T-helper 22 cell (primary cell): ENCODE measurements around the gene MAST2.
"Not testable (repeated sequence)": the region's sequence is repeated elsewhere in the genome, so short reads cannot be mapped to it uniquely, and the experiment has no call there.

Experiments
- DNase-seq: peaks from one replicate; pipeline ENCODE4 v3.0.0-alpha.2; 2020; ENCODE audit warnings: low read depth

Gene MAST2

DNA sequence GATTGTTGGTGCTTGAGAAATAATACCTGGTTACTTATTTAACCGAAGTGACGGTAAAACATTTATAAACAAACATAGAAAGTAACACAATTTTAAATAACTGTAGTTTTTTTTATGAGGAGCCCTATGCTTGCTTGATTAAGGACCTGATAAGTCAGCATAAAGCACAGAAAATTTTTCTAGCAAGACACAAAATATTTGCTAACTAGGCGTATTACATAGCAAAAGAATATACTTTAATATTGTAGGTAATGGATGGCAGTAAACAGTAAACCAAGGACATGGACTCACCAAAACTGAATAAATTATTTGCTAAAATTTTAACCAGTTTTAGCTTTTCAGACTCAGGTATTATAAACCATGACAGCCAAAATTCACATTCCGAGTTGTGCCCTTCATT, 90.9 kb downstream of the MAST2 start:
- no peak for DNase-seq

DNA sequence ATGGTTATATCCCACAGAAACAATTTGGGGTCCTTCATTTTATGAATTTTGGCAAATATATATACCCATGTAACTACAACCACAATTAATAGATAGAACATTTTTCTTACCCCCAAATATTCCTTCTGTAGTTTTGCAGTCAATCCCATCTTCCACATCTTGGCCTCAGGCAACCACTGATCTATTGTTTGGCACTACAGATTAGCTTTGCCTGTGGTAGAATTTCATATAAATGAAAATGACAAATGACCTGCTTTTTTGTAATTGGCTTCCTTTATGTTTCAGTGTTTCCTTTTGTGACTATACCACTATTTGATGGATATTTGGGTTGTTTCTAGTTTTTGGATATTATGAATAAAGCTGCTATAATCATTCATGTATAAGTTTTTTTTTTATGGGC, 91.5 kb downstream of the MAST2 start:
- DNase-seq = no peak

DNA sequence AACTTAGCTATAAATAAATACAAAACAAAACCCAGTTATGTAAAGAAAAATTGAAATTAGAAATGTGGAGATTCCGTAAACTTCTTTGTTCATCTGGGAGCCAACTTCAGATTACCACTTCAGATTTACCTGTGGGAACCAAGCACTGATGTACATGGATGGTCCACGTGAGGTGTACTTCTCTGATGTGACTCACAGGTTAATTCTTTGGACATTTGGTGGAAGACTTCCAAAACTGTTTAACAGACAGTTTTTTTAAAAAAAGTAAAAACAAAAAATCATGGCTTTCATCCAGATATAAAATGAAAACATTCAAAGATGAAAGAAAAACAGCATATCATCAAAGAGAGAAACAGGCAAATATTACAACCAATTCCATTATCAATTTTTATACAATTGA, 92.0 kb downstream of the MAST2 start:
- DNase-seq = no peak

DNA sequence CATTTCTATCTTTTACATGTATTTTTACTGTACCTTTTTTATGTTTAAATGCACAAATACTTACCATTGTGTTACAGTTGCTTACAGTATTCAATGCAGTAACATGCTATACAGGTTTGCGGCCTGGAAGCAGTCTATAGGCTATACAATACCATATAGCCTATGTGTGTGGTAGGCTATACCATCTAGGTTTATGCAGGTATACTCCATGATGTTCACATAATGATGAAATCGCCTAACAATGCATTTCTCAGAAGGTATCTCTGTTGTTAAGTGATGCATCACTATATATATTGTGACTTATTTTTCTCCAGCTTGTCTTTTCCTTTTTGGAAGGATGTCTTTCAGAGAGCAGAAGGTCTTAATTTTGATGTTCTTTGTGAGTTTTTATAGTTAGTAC, 103.5 kb downstream of the MAST2 start:
- DNase-seq = no peak

DNA sequence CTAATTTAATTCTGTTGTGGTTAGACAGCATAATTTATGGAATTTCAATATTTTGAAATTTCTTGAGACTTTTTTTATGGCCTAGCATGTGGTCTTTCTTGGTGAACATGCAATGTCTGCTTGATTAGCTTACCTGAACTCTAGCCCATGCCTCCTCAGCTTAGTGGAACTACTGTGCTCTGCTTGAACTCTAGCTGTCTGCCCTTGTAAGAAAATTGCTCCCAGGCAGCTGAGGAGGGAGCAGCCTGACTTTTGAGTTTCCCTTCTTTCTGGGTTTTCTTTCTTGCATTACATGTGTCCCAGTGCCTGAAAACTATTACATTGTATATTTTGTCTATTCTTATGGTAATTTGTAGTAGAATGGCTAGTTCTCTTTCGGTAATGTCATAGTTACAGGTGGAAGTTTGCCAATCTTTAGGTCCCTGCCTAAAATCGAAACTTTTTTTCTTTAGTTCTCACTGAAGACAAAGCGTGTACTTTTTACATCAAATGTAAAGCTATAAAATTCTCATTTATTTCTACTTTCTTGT, 105.3 kb downstream of the MAST2 start:
- no peak for DNase-seq

DNA sequence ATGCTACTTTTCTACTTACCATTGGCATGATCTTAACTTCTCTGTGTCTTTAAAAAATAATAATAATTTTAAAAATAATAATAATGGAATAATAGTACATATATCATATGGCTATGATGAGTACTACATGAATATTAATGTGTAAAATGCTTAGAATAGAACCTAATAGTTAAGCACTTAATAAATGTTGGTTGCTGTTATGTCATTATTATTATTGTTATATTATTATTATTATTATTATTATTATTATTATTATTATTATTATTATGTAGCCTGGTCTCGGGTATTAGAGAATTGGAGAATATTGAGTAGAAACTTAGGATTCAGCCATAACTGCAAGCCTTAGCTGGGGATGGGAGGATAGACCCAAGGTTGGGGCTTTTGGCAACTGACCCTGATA, 108.2 kb downstream of the MAST2 start:
- no peak for DNase-seq

DNA sequence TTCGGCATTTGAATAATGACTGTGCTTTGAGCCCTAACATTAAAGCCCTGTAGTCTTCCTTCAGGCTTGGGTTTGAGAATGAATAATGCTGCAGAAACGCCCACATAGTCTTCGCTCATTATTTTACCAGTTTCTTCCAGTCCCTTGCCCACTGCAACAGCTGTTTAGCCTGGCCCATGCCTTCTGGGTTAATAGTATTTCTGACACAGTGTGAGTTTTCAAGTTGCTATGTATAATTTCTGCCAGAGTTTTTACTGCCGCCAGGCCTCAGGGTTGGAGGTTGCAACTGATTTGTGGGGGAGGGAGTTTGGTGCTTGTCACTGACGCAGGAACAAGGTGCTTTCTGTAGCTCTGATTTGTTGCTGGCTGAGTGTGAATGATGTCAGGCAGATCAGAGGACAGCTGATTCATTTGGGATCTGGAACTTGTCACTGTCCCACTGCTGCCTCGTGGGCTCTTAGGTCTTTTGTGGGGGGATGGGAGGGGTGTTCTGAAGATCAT, 109.8 kb downstream of the MAST2 start:
- DNase-seq = no peak

DNA sequence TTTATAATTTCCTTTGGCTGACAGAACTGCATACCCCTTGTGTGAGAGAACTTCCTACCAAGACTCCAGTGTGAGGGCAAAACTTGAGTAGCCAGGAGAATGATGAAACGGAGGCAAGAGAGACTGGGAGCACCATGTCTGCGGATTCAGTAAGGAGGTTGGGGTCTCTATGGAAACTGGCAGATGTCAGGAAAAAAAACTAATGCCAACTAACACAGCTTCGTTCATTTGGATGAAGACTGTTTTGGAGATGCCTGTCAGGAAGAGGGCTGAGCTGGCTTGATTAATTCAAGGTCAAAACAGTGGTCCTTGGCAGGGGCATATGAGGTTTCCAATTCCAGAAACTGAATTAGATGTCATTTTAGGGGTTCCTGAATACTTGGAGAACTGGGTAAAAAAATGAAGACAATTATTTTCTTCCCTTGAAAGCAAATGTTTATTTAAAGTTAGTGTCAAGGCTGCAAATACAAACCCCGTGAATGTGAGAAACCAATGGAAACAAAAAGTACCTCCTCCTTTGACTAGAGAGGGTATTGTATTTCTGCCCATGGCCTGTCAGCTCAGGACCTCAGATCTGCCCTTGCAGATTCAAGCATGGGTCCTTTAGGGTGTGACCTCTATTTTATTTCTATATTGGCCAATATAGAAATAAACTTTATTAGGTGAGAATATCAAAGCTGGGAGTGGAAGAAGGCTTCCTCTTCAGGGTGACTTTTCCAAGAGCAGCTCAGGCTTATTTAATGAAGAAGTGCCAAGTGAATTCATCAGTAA, 110.5 kb downstream of the MAST2 start:
- no peak for DNase-seq

DNA sequence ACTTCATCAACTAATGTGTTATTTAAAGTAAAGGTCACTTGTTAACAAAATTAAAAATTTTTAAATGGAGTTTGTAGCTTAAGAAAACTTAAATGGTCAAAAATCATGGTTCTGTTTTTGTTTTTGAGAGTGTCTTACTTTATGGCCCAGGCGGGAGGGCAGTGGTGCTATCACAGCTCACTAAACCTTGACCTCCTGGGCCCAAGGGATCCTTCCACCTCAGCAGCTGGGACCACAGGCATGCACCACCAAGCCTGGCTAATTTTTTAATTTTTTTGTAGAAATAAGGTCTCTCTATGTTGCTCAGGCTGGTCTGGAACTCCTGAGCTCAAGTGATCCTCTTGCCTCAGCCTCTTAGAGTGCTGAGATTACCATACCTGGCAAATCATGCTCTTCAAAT, 111.4 kb downstream of the MAST2 start:
- no peak for DNase-seq

DNA sequence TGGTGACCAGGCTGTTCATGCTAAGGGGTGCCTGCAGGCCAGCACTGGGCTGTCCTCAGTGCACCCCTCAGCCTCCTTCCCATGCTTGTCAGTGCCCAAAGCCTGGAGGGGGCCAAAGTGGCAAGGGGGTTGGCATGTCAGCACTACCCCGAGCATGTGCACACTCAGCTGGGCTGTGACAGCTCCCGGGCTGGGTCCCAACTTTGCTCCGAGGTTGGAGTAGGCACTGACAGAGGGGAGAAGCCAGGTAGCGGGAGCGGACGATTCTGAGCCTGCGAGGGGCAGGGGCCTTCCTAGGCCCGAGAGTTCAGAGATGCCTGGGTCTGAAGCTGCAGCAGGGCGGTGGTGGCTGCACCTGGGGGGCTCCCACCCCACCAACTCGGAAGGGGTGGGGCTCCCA, 119.0 kb downstream of the MAST2 start:
- no peak for DNase-seq

DNA sequence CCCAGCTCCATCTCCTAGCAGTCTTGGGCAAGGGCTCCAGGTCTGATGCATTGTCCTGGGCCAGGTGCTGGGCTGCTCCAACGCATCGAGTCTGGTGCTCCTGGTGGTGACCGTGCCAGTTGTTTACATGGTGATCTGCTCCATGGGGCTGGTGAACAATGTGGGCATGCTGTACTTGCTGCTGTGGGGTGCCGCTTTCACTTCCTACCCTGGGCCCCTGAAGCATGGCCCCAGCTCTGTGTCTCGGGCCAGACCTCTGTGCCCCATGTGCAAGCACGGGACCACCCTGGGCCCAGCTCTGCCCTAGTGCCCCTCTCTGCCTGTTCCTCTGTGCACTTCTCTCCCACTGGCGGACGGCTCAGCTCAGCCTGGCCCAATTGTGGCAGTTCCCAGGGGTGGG, 119.4 kb downstream of the MAST2 start:
- no peak for DNase-seq

DNA sequence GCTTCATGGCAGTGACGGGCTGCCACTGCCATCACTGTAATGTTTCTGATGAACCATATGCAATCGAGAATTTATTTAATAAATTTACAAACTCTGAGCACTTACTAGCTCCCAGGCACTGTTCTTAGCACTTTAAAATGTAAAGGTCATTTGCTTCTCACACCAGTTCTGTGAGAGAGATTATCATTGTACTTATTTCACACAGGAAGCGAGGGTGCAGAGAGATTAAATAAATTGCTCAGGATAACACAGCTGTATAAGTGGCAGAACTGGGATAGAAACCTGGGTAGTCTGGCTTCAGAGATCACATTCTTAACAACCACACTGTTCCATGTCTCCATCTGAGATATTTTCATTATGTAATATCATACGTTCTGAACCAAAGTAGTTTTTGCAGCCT, 119.9 kb downstream of the MAST2 start:
- DNase-seq = no peak

DNA sequence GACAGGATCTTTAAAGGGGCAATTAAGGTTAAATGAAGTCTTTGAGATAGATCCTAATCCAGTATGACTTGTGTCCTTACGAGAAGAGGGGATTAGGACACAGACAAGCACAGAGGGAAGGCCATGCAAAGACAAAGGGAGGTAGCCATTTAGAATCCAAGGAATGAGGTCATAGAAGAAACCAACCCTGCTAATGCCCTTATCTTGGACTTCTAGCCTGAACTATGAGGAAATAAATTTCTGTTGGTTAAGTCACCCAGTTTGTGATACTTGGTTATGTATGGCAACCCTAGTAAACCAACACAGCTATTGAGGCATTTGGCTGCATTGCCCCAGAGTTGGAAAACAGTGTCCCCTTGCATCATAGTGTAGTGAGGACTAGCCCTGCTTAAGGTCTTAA, 121.3 kb downstream of the MAST2 start:
- DNase-seq = no peak

DNA sequence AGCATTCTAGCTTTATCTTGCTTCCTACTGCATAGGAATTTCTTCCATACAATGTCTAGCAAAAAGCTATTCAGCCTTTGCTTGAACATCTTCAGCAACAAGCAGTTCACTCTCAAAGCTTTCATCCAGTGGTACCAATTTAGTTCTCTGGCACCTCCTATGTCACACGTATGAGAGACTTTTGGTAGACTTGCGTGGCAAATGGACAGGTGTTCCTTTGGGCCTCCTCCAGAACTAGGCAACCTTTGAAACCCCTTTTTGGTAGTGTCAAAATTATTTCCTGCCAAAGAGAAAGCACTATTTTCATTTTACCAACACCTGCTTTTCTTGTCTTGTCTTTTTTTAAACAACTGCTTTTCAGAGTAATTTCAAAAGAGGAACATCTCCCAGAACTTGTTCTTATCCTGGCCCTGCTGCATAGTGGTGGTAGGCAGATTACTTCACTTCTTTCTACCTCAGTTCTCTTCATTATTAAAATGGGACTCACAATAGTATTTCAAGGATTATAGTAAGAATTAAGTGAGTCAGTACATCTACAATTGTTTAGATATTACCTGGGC, 122.4 kb downstream of the MAST2 start:
- DNase-seq = no peak

DNA sequence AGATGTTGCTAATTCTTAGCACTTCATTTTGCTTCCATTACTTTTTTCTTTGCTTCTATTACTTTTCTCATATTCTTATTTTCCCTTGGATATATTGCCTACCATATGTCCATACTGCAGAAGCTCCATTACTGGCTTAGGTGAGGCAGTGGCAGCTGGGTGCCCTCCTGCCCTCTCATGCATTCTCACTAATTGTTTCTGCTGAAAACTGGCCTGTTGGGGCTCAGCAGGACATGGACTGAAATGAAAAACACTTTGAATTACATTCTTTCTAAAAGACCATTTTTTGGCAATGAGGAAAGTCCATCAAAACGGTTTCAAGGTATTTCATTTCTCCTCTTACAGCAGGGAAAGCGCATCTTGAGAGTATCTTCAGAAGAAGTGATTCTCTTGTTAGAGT, 122.9 kb downstream of the MAST2 start:
- no peak for DNase-seq

DNA sequence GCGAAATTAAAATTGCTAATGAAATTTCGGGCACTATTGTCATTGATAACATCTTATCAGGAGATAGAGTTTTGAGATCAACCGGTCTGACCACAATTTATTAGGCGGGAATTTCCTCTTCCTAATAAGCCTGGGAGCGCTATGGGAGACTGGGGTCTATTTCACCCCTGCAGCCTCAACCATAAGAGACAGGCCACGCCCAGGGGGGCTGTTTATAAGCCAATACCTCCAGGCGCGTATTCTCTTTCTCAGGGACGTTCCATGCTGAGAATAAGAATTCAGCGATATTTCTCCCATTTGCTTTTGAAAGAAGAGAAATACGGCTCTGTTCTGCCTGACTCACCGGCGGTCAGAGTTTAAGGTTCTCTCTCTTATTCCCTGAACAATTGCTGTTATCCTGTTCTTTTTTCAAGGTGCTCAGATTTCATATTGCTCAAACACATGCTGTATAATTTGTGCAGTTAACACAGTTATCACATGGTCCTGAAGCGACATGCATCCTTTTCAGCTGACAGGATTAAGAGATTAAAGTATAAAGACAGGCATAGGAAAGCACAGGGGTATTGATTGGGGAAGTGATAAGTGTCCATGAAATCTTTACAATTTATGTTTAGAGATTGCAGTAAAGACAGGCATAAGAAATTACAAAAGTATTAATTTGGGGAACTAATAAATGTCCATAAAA, 124.0 kb downstream of the MAST2 start:
- not testable (repeated sequence) for DNase-seq

DNA sequence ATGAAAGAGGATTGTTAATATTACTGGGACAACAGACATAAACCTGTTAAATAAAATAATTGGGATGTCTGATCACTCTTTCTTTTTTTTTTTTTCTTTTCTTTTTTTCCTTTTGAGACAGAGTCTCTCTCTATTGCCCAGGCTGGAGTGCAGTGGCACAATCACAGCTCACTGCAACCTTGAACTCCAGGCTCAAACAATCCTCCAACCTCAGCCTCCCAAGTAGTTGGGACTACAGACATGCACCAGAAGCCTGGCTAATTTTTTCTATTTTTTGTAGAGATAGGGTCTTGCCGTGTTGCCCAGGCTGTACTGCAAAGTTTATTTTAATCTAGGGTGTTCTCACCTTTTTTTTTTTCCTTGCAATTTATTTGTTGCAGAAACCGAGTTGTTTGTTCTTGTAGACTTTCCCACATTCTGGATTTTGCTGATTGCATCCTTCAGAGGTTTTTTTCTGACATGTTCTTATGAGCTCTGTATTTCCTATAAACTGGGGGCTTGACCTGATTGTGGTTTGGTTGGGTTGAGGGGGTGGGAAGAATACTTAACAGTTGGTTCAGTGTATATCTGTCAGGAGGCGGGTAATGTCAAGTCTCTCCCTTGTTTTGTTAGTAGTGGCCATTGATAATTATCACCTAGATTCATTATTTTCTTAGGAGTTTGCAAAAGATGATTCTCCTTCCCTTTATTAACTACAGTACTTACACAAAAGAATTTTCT, 125.2 kb downstream of the MAST2 start:
- DNase-seq = no peak

DNA sequence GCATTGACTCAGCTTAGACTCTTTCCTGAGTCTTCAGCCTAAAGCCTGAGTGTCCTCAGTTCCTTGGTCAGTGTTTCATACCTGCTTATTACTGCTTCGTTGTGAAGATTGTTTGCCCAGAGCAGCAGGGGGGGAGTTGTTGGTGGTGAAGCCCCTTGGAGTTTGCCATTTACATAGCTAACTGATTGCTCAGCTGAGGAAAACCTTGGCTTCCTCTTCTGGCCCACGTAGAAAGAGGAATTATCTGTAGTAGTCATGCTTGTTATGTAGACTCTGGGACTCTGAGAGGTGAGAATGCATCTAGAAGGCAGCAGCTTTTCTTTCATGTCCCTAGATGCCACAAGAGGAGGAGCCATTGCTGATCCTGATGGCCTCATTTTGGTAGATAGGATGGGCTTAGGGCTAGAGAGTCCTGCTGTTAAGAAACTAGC, 125.9 kb downstream of the MAST2 start:
- DNase-seq = no peak

DNA sequence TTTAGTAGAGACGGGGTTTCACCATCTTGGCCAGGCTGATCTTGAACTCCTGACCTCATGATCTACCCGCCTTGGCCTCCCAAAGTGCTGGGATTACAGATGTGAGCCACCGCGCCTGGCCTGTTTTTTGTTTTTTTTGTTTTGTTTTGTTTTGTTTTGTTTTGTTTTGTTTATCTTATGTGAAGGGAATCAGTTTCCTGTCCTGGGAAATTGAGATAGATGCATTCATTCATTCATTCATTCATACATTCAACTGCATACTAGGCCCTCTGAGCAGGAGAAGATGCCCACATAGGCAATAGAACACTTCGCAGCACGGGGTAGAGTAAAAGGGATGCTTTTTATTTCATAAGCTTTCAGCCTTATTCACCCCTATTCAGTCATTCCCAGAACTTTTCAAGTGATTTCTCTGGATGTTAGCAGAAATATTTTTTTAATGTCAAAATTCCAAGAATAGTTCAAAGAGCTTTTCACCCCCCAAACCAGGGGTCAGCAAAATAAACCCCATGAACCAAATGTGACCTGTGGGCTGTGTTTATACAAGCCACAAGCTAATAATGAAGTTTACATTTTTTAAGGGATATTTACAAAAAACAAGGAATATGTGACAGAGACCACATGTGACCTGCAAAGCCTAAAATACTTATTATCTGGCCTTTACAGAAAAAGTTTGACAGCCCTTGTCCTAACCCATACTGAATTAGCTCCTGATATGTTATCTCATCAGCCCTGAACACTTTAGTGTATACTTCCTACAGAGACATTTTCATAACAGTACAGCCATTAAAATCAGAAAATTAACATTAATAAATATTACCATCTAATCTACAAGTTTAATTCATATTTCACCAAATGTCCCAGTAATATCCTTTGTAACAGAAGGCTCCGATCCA, 127.1 kb downstream of the MAST2 start:
- no peak for DNase-seq

DNA sequence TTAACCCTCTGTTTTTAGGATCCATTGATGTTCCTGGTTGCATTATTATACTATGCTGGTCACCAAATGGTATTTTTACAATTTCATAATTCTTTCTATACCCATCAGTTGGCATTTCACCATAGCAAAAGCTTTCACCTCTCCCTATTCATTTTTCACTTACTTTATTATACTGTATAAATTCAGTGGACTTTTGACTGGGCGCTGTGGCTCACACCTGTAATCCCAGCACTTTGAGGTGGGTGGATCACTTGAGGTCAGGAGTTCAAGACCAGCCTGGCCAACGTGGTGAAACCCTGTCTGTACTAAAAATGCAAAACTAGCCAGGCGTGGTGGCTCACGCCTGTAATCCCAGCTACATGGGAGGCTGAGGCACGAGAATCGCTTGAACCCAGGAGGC, 128.8 kb downstream of the MAST2 start:
- DNase-seq = not testable (repeated sequence)

DNA sequence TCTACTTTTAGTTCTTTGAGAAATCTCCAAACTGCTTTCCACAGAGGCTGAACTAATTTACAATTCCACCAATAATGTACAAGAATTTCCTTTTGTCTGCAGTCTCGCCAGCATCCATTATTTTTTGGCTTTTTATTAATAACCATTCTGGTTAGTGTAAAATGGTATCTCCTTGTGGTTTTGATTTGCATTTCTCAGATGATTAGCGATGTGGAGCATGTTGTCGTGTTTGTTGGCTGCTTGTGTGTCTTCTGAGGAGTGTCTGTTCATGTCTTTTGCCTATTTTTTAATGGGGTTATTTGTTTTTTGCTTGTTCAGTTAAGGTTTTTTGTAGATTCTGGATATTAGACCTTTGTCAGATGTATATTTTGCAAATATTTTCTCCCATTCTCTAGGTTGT, 131.5 kb downstream of the MAST2 start:
- no peak for DNase-seq
